Nephron progenitor cell (in vitro differentiated cells): ENCODE measurements around the gene CGREF1.

Experiments
- DNase-seq: peaks from one replicate; pipeline ENCODE4 v3.0.0; 2021
- H3K27ac Mint-ChIP-seq: 2 replicates; pipeline ENCODE4 v1.8.0; 2021; ENCODE audit warnings: mild to moderate bottlenecking, moderate library complexity, mixed read lengths
- H3K27me3 Mint-ChIP-seq: 2 replicates; pipeline ENCODE4 v1.8.0; 2021; ENCODE audit warnings: mild to moderate bottlenecking, low read depth, mixed read lengths; ENCODE audit not compliant: poor library complexity
- H3K36me3 Mint-ChIP-seq: 2 replicates; pipeline ENCODE4 v1.8.0; 2021; ENCODE audit warnings: low read depth, mixed read lengths
- H3K4me1 Mint-ChIP-seq: 2 replicates; pipeline ENCODE4 v1.8.0; 2021; ENCODE audit warnings: mixed read lengths
- H3K4me3 Mint-ChIP-seq: 2 replicates; pipeline ENCODE4 v1.8.0; 2021; ENCODE audit warnings: mild to moderate bottlenecking, moderate library complexity, mixed read lengths
- H3K9me3 Mint-ChIP-seq: 2 replicates; pipeline ENCODE4 v1.8.0; 2021; ENCODE audit warnings: mild to moderate bottlenecking, moderate library complexity, mixed read lengths
- TF ChIP-seq, protein P1 (sequence below): fragments of 200-600 bp; sonication (generic); IDR thresholded peaks from 2 replicates; pipeline ENCODE4 v1.5.0; 2021; ENCODE audit warnings: antibody characterized with exemption

CGREF1 gene

DNA sequence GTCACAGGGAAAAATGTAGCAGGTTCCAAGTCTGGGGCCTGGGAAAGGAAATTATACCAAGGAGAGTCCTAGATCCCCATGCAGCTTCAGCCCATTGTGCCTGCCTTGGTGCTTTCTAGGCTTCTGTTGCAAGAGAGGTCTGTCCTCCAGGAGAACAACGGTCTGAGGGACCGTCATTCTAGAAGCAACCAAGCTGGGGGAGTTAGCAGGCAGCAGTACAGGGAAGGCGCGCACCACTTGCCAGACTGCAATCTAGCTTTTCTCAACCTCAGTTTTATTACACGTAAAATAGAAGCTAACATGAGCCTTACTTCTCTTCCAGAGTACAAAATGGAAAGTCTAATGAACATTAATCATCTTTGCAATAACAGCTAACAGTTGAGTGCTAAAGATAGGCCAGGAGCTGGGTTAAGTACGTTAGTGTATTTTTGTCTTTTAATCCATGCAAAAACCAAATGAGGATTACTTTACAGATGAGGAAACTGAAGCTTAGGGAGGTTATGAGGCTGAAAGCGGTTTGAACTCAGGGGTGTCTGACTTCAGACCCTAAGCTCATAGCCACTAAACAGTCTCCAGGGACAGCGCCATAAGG is 31.8 kb upstream of the CGREF1 start:
- Mint-ChIP-seq H3K27me3 (peaks cover 20% of the 10 kb centered on the region), H3K4me3 (no peak overlapping the region), H3K36me3 (no peaks in the 10 kb centered on the region), H3K27ac (no peak overlapping the region), H3K4me1 (peaks cover 48% of the 10 kb centered on the region), H3K9me3 (no peaks in the 10 kb centered on the region)
- DNase-seq, result no peak
- TF ChIP-seq, protein P1, sequence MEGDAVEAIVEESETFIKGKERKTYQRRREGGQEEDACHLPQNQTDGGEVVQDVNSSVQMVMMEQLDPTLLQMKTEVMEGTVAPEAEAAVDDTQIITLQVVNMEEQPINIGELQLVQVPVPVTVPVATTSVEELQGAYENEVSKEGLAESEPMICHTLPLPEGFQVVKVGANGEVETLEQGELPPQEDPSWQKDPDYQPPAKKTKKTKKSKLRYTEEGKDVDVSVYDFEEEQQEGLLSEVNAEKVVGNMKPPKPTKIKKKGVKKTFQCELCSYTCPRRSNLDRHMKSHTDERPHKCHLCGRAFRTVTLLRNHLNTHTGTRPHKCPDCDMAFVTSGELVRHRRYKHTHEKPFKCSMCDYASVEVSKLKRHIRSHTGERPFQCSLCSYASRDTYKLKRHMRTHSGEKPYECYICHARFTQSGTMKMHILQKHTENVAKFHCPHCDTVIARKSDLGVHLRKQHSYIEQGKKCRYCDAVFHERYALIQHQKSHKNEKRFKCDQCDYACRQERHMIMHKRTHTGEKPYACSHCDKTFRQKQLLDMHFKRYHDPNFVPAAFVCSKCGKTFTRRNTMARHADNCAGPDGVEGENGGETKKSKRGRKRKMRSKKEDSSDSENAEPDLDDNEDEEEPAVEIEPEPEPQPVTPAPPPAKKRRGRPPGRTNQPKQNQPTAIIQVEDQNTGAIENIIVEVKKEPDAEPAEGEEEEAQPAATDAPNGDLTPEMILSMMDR, result no peak

DNA sequence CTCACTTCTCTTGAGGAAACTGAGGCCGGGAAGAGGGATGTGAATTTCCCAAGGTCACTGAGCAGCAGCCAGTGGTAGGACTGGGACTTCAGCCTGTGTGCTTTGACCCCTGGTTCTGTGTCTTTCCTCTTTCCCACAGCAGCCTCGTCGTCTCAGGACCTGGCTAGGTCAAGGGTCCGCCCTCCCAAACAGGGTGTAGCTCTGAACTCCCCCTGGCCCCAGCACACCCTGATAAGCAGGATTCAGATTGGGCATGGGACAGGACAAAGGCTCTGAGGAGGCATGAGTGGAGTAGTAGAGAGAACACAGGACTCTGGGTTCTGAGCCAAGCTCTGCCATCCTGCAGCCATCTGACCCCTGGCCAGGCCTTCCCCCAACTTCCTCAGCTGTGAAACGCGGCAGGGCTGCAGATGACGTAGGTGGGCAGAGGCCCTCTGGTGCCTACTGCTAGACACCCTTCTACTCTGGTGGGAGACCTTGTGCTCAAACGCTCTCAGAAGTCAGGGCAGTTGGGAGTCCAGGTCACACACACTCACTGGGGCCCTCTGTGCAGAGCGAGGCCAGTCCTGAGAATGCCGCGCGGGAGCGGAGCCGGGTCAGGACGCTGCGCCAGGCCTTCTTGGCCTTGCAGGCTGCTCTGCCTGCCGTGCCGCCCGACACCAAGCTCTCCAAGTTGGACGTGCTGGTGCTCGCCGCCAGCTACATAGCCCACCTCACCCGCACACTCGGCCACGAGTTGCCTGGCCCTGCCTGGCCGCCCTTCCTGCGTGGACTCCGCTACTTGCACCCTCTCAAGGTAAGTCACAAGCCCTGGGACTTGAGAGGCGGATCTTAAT is 30.9 kb upstream of the CGREF1 start:
- Mint-ChIP-seq H3K27me3 (peaks cover 17% of the 10 kb centered on the region), H3K4me3 (no peak overlapping the region), H3K9me3 (no peaks in the 10 kb centered on the region), H3K36me3 (no peaks in the 10 kb centered on the region), H3K4me1 (peaks cover 45% of the 10 kb centered on the region), H3K27ac (no peak overlapping the region)
- TF ChIP-seq, protein P1, result no peak
- DNase-seq, result no peak

DNA sequence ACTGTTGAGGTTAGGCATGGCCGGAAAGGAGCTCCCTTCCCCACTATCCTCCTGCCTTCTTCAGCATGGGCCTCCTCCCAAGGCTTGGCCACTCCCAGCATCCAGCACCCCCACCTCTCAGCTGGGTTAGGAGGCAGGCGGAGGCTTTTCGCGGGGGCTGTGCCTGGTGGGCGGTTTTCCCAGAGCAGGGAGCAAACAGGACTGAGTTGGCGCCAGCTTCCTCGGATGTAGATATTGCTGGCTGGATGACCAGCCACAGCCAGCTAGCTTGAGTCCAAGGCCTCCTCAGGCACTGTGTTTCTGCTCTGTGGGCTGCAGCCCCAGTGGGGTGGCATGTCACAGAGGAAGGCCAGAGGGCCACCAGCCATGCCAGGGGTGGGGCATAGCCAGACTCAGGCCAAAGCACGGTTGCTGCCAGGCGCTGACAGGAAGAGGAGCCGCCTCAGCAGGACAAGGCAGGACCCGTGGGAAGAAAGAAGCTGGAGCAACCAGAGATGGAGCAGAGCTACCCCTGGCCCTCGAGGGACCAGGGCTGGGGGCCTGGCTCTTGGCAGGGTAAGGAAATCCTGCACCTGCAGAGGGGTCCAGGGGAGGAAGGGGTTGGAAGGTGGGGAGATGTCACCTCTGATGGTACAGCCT is 30.0 kb upstream of the CGREF1 start, which contains the start of gene TCF23:
Gene TCF23 (plus strand): TSS at position 204 of the 639 bp plus-strand sequence. CDS start 130 bp downstream, at position 334.
- H3K4me3 Mint-ChIP-seq, result no peak within 1 kb of the TSS
- no peaks in the 10 kb centered on the region for H3K36me3 Mint-ChIP-seq
- peaks cover 25% of the 10 kb centered on the region for H3K27me3 Mint-ChIP-seq
- no peak for DNase-seq
- H3K9me3 Mint-ChIP-seq, result no peaks in the 10 kb centered on the region
- TF ChIP-seq, protein P1, result no peak
- no peak within 1 kb of the TSS for H3K27ac Mint-ChIP-seq
- H3K4me1 Mint-ChIP-seq, result peaks cover 37% of the 10 kb centered on the region

DNA sequence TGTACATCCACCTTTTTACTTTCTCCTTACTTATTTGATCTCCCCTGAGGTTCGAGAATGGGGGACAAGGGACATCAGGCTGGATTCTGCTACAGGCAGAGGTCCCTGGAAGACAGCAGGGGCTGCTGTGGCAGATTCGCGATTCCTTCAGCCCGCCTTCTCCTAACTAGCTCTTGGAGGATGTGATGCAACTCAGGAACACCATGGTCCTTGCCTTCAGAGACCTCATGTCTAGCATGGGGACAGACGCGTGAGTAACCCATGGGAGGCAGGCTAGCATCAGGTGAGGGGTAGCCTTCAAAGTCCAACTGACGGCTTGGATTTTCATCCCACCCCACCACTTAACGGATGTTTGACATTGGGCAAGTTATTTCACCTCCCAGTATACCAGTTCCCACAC is 29.0 kb upstream of the CGREF1 start:
- H3K27ac Mint-ChIP-seq, result no peak overlapping the region
- H3K4me1 Mint-ChIP-seq, result peaks cover 32% of the 10 kb centered on the region
- H3K36me3 Mint-ChIP-seq, result no peaks in the 10 kb centered on the region
- no peak overlapping the region for H3K4me3 Mint-ChIP-seq
- DNase-seq, result no peak
- H3K27me3 Mint-ChIP-seq, result peaks cover 34% of the 10 kb centered on the region
- TF ChIP-seq, protein P1, result no peak
- H3K9me3 Mint-ChIP-seq, result peaks cover 6% of the 10 kb centered on the region

DNA sequence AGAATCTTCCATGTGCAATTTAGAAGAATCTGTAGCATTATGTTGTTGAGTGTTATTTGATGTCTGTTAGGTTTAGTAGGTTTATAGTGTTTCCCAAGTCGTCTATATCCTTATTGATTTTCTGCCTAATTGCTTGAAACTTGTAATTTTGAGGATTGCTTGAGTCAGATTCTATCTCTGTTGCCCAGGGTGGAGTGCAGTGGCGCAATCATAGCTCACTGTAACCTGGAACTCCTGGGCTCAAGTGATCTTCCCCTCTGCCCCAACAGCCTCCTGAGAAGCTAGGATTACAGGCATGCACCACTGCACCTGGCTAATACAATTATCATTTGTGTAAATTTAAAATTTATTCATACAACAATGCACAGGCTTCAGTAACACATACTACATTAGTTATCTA is 26.8 kb upstream of the CGREF1 start:
- H3K4me3 Mint-ChIP-seq, result no peak overlapping the region
- peaks cover 11% of the 10 kb centered on the region for H3K9me3 Mint-ChIP-seq
- peaks cover 28% of the 10 kb centered on the region for H3K4me1 Mint-ChIP-seq
- peaks cover 49% of the 10 kb centered on the region for H3K27me3 Mint-ChIP-seq
- no peak for DNase-seq
- H3K27ac Mint-ChIP-seq, result no peak overlapping the region
- TF ChIP-seq, protein P1, result no peak
- no peaks in the 10 kb centered on the region for H3K36me3 Mint-ChIP-seq
